ENCODE results near the gene PRKCD.

Gene PRKCD
- total RNA-seq = 27.0 reads per million, percentile 54 among the genes with 10 or more reads in this experiment

GRCh38 chr3:53160660-53161449, at the start of gene PRKCD:
Gene PRKCD, plus strand, starts transcription at chr3:53161209. Its CDS starts 17,214 bp downstream, at chr3:53178423.
- DNase-seq = peak; percentile 73

GRCh38 chr3:53111822-53112221, 49.2 kb upstream of the PRKCD start:
- DNase-seq = no peak

GRCh38 chr3:53113293-53114010, 47.6 kb upstream of the PRKCD start:
- no peak for DNase-seq

GRCh38 chr3:53114011-53114400, 47.0 kb upstream of the PRKCD start:
- peak; percentile 79 for DNase-seq

GRCh38 chr3:53114412-53115074, 46.5 kb upstream of the PRKCD start:
- no peak for DNase-seq

GRCh38 chr3:53116956-53117355, 44.1 kb upstream of the PRKCD start:
- no peak for DNase-seq

- DNase-seq = no peak
Measured at GRCh38 chr3:53120336-53120735, 40.7 kb upstream of the PRKCD start.

GRCh38 chr3:53122255-53122932, 38.6 kb upstream of the PRKCD start:
- DNase-seq = no peak

GRCh38 chr3:53122933-53123305, 38.1 kb upstream of the PRKCD start:
- DNase-seq = no peak

GRCh38 chr3:53123510-53123909, 37.5 kb upstream of the PRKCD start:
- no peak for DNase-seq

GRCh38 chr3:53123953-53124352, 37.1 kb upstream of the PRKCD start:
- no peak for DNase-seq

- DNase-seq = no peak
Measured at GRCh38 chr3:53126601-53127000, 34.4 kb upstream of the PRKCD start.

- no peak for DNase-seq
Measured at GRCh38 chr3:53129344-53129743, 31.7 kb upstream of the PRKCD start.

GRCh38 chr3:53130179-53131061, 30.6 kb upstream of the PRKCD start, which contains the start of gene RFT1:
Gene RFT1, minus strand, starts transcription at chr3:53130435. Its CDS starts 35 bp downstream, at chr3:53130400.
- peak; percentile 100 for DNase-seq

- no peak for DNase-seq
Measured at GRCh38 chr3:53131096-53131495, 29.9 kb upstream of the PRKCD start.

GRCh38 chr3:53132347-53132746, 28.7 kb upstream of the PRKCD start:
- DNase-seq = no peak

GRCh38 chr3:53134631-53135232, 26.3 kb upstream of the PRKCD start:
- peak; percentile 25 for DNase-seq

GRCh38 chr3:53137221-53137620, 23.8 kb upstream of the PRKCD start:
- no peak for DNase-seq

- DNase-seq = no peak
Measured at GRCh38 chr3:53137835-53138446, 23.1 kb upstream of the PRKCD start.

- no peak for DNase-seq
Measured at GRCh38 chr3:53139906-53140846, 20.8 kb upstream of the PRKCD start.

Measured in effector CD4-positive, alpha-beta T cell (primary cell).